H9 (cell line): ENCODE results near the gene HNRNPLL. TPM values are rescaled to one million over a fixed set of nuclear protein-coding genes. Genes with fewer than 3 reads are reported as not detected.

Experiments used
- DNase-seq: peaks from one replicate; pipeline ENCODE4 v3.0.0-alpha.2; 2017
- H2AFZ ChIP-seq: one replicate; pipeline ENCODE4 v1.6.1; 2013; ENCODE audit warnings: mild to moderate bottlenecking, low read length, control low read depth, moderate library complexity
- H2AK5ac ChIP-seq: 2 replicates; pipeline ENCODE4 v1.6.1; 2013; ENCODE audit warnings: low read length, control low read depth, mixed read lengths; ENCODE audit not compliant: insufficient read length
- H2BK120ac ChIP-seq: one replicate; pipeline ENCODE4 v1.6.1; 2013; ENCODE audit warnings: low read depth, mild to moderate bottlenecking, low read length, control low read depth, inconsistent platforms; ENCODE audit not compliant: poor library complexity, severe bottlenecking
- H2BK12ac ChIP-seq: 2 replicates; pipeline ENCODE4 v1.6.1; 2013; ENCODE audit warnings: low read length, control low read depth, mixed read lengths, low read depth; ENCODE audit not compliant: insufficient read length
- H2BK15ac ChIP-seq: 2 replicates; pipeline ENCODE4 v1.6.1; 2013; ENCODE audit warnings: low read depth, low read length, control low read depth
- H2BK20ac ChIP-seq: one replicate; pipeline ENCODE4 v1.6.1; 2013; ENCODE audit warnings: low read depth, mild to moderate bottlenecking, low read length, control low read depth, inconsistent platforms; ENCODE audit not compliant: poor library complexity, severe bottlenecking
- H2BK5ac ChIP-seq: 2 replicates; pipeline ENCODE4 v1.6.1; 2013; ENCODE audit warnings: low read length, control low read depth, mixed read lengths; ENCODE audit not compliant: insufficient read length
- H3K14ac ChIP-seq: 2 replicates; pipeline ENCODE4 v1.6.1; 2013; ENCODE audit warnings: low read length, control low read depth; ENCODE audit not compliant: insufficient read depth
- H3K18ac ChIP-seq: 2 replicates; pipeline ENCODE4 v1.6.1; 2013; ENCODE audit warnings: low read depth, mild to moderate bottlenecking, mixed read lengths, low read length, control low read depth; ENCODE audit not compliant: insufficient read length
- H3K23ac ChIP-seq: 2 replicates; pipeline ENCODE4 v1.6.1; 2013; ENCODE audit warnings: low read length, control low read depth, mixed read lengths, low read depth; ENCODE audit not compliant: insufficient read length
- H3K23me2 ChIP-seq: 2 replicates; pipeline ENCODE4 v1.6.1; 2013; ENCODE audit warnings: low read depth, mild to moderate bottlenecking, mixed read lengths, low read length, control low read depth; ENCODE audit not compliant: insufficient read length, poor library complexity, severe bottlenecking
- H3K27ac ChIP-seq: 2 replicates; pipeline ENCODE4 v1.5.1; 2013; ENCODE audit warnings: low read length, control low read depth, mixed read lengths, low read depth; ENCODE audit not compliant: insufficient read length
- H3K27me3 ChIP-seq: 2 replicates; pipeline ENCODE4 v1.6.1; 2013; ENCODE audit warnings: low read length, control low read depth, inconsistent platforms; ENCODE audit not compliant: insufficient read depth
- H3K4ac ChIP-seq: 2 replicates; pipeline ENCODE4 v1.6.1; 2013; ENCODE audit warnings: low read depth, mild to moderate bottlenecking, control low read depth, inconsistent platforms, low read length, moderate library complexity
- H3K4me1 ChIP-seq: 2 replicates; pipeline ENCODE4 v1.6.1; 2013; ENCODE audit warnings: low read length, control low read depth, inconsistent platforms; ENCODE audit not compliant: insufficient read depth
- H3K4me2 ChIP-seq: 2 replicates; pipeline ENCODE4 v1.6.1; 2013; ENCODE audit warnings: low read length, control low read depth, mixed read lengths; ENCODE audit not compliant: insufficient read length, insufficient read depth
- H3K56ac ChIP-seq: 2 replicates; pipeline ENCODE4 v1.6.1; 2013; ENCODE audit warnings: low read depth, mild to moderate bottlenecking, mixed read lengths, low read length, control low read depth; ENCODE audit not compliant: insufficient read length
- H3K79me1 ChIP-seq: 2 replicates; pipeline ENCODE4 v1.6.1; 2013; ENCODE audit warnings: low read depth, mild to moderate bottlenecking, moderate library complexity, low read length, control low read depth, inconsistent platforms; ENCODE audit not compliant: insufficient read depth, poor library complexity, severe bottlenecking
- H3K79me2 ChIP-seq: 2 replicates; pipeline ENCODE4 v1.6.1; 2013; ENCODE audit warnings: low read length, control low read depth, inconsistent platforms; ENCODE audit not compliant: insufficient read depth
- H3K9ac ChIP-seq: 2 replicates; pipeline ENCODE4 v1.6.1; 2013; ENCODE audit warnings: low read length, control low read depth, mixed read lengths; ENCODE audit not compliant: insufficient read length; ENCODE audit errors: extremely low read depth
- H3K9me3 ChIP-seq: one replicate; pipeline ENCODE4 v1.6.1; 2013; ENCODE audit warnings: low read depth, low read length, inconsistent platforms; ENCODE audit not compliant: control insufficient read depth
- H3T11ph ChIP-seq: one replicate; pipeline ENCODE4 v1.6.1; 2013; ENCODE audit warnings: mild to moderate bottlenecking, low read length, control low read depth, inconsistent platforms
- H4K20me1 ChIP-seq: one replicate; pipeline ENCODE4 v1.6.1; 2013; ENCODE audit not compliant: control insufficient read depth, insufficient read length, insufficient read depth
- H4K5ac ChIP-seq: 2 replicates; pipeline ENCODE4 v1.6.1; 2013; ENCODE audit warnings: low read depth, mild to moderate bottlenecking, mixed read lengths, low read length, control low read depth; ENCODE audit not compliant: insufficient read length
- H4K8ac ChIP-seq: replicated peaks from 2 replicates; pipeline ENCODE4 v1.6.1; 2013; ENCODE audit warnings: low read length, control low read depth, mixed read lengths, low read depth; ENCODE audit not compliant: insufficient read length
- H4K91ac ChIP-seq: 2 replicates; pipeline ENCODE4 v1.6.1; 2013; ENCODE audit warnings: low read depth, mild to moderate bottlenecking, moderate library complexity, mixed read lengths, low read length, control low read depth; ENCODE audit not compliant: insufficient read length
- H3K27ac Mint-ChIP-seq, 3 experiments: 2 replicates in 2 of 3; 3 replicates in 1 of 3; pipeline ENCODE4 v1.8.0; 2020 to 2021; ENCODE audit warnings: mixed read lengths in 3 of 3, mild to moderate bottlenecking in 1 of 3, moderate library complexity in 1 of 3
- H3K27me3 Mint-ChIP-seq: 2 replicates; pipeline ENCODE4 v1.8.0; 2021; ENCODE audit warnings: low read depth, mild to moderate bottlenecking, moderate library complexity, mixed read lengths
- H3K36me3 Mint-ChIP-seq, 3 experiments: 2 replicates in 2 of 3; 3 replicates in 1 of 3; pipeline ENCODE4 v1.8.0; 2020 to 2021; ENCODE audit warnings: low read depth in 3 of 3, mixed read lengths in 3 of 3; ENCODE audit not compliant: insufficient read depth in 1 of 3
- H3K4me1 Mint-ChIP-seq, 2 experiments: 2 replicates each; pipeline ENCODE4 v1.8.0; 2020; ENCODE audit warnings: mixed read lengths in 2 of 2
- H3K4me3 Mint-ChIP-seq, 2 experiments: 2 replicates in 1 of 2; 3 replicates in 1 of 2; pipeline ENCODE4 v1.8.0; 2020 to 2021; ENCODE audit warnings: mild to moderate bottlenecking in 2 of 2, mixed read lengths in 2 of 2, moderate library complexity in 1 of 2
- H3K9me3 Mint-ChIP-seq, 2 experiments: 2 replicates in 1 of 2; 3 replicates in 1 of 2; pipeline ENCODE4 v1.8.0; 2020; ENCODE audit warnings: mild to moderate bottlenecking in 2 of 2, mixed read lengths in 2 of 2, moderate library complexity in 1 of 2
- WGBS: extraction: QIAGEN DNeasy Blood & Tissue Kit; methylation state at CpG from one replicate; pipeline ENCODE4 v1.1.7; 2013; ENCODE audit warnings: missing lambda C conversion rate, low lambda C conversion rate, mixed read lengths; ENCODE audit not compliant: insufficient read length; ENCODE audit errors: extremely low coverage; 5-methylcytosine and 5-hydroxymethylcytosine counted together
- total RNA-seq: library from RNA; stranded (reverse); gene quantifications from 2 replicates; pipeline ENCODE4 v1.2.1, GENCODE V29; 2021
- TF ChIP-seq, protein P1 (sequence below): fragments of 200-600 bp; sonication (generic); conservative IDR thresholded peaks from 3 replicates; pipeline ENCODE4 v1.8.0; 2021; ENCODE audit warnings: antibody characterized with exemption, mild to moderate bottlenecking

Gene HNRNPLL
- total RNA-seq, 1 experiment from 2014 or later = 52.3 TPM

DNA sequence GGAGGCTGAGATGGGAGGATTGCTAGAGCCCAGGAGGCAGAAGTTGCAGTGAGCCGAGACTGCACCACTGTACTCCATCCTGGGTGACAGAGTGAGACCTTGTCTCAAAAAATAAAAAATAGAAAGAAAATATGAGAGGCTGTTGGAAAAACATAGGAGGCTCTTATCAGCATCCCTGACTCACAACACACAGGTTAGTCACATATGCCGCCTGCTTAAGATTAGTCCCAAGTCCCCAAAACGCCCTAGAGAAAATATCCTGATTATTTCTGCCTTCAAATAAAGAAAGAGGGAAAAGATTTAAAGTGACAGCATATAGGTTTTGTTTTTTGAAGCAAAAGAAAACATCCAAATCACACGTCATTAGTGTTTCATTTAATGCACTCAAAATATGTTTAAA lies 33.3 kb upstream of the HNRNPLL start:
- Histone ChIP-seq H2BK5ac (no peak overlapping the region), H2BK120ac (no peak overlapping the region), H3K79me2 (no peaks in the 10 kb centered on the region), H3T11ph (no peak overlapping the region), H2BK20ac (no peak overlapping the region), H3K23me2 (no peaks in the 10 kb centered on the region), H4K8ac (no peak overlapping the region), H3K14ac (no peak overlapping the region), H2AFZ (no peak overlapping the region), H2BK15ac (no peak overlapping the region), H3K4me2 (no peak overlapping the region), H2BK12ac (no peak overlapping the region), H3K56ac (no peak overlapping the region), H3K18ac (no peak overlapping the region), H3K9me3 (no peaks in the 10 kb centered on the region), H3K9ac (no peak overlapping the region), H3K79me1 (no peaks in the 10 kb centered on the region), H3K23ac (no peak overlapping the region), H3K27ac (no peak overlapping the region), H4K5ac (no peak overlapping the region), H2AK5ac (no peak overlapping the region), H4K20me1 (no peaks in the 10 kb centered on the region), H3K27me3 (no peaks in the 10 kb centered on the region), H3K4me1 (no peaks in the 10 kb centered on the region), H4K91ac (no peak overlapping the region), H3K4ac (no peak overlapping the region)
- Mint-ChIP-seq H3K27ac (no peak overlapping the region), H3K27me3 (no peaks in the 10 kb centered on the region; the same call in 1 of the 2 replicates), H3K9me3 (peaks cover 1 to 4% of the 10 kb centered on the region in 2 experiments; a peak in 2 of 5 replicates), H3K4me3 (no peak overlapping the region), H3K36me3 (no peaks in the 10 kb centered on the region), H3K4me1 (peaks cover 5 to 6% of the 10 kb centered on the region in 2 experiments; a peak in 3 of 4 replicates)
- WGBS = no CpG with 5 or more reads among the region's 4 CpGs
- TF ChIP-seq, protein P1, sequence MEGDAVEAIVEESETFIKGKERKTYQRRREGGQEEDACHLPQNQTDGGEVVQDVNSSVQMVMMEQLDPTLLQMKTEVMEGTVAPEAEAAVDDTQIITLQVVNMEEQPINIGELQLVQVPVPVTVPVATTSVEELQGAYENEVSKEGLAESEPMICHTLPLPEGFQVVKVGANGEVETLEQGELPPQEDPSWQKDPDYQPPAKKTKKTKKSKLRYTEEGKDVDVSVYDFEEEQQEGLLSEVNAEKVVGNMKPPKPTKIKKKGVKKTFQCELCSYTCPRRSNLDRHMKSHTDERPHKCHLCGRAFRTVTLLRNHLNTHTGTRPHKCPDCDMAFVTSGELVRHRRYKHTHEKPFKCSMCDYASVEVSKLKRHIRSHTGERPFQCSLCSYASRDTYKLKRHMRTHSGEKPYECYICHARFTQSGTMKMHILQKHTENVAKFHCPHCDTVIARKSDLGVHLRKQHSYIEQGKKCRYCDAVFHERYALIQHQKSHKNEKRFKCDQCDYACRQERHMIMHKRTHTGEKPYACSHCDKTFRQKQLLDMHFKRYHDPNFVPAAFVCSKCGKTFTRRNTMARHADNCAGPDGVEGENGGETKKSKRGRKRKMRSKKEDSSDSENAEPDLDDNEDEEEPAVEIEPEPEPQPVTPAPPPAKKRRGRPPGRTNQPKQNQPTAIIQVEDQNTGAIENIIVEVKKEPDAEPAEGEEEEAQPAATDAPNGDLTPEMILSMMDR = no peak
- no peak for DNase-seq
